GM18867 (cell line): ENCODE data around the gene TGFBR2.

Experiments used
- ATAC-seq: cut with Tn5 transposase; IDR thresholded peaks from one replicate; pipeline ENCODE4 v1.9.1; 2021; ENCODE audit warnings: mild to moderate bottlenecking, moderate library complexity; ENCODE audit not compliant: unreplicated experiment

The TGFBR2 gene

DNA sequence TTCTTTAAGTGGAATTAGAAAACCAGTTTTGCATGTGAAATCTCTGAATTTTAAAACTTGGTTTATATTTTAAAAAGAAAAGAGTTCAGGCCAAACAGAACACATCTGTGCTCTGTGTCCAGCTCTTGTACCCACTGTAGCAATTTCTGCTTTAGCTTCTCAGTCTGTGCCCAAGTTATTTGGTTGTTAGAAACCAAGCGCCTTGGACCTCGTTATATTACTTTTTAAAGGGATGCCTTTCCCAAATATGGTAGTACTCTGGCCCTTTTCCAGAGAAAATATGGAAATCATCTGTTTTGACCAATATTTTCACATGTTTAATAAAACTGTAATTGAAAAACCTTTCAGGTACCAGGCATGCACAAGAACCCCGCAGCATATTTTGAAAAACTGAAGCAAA lies 27.3 kb downstream of the TGFBR2 start:
- no peak for ATAC-seq

DNA sequence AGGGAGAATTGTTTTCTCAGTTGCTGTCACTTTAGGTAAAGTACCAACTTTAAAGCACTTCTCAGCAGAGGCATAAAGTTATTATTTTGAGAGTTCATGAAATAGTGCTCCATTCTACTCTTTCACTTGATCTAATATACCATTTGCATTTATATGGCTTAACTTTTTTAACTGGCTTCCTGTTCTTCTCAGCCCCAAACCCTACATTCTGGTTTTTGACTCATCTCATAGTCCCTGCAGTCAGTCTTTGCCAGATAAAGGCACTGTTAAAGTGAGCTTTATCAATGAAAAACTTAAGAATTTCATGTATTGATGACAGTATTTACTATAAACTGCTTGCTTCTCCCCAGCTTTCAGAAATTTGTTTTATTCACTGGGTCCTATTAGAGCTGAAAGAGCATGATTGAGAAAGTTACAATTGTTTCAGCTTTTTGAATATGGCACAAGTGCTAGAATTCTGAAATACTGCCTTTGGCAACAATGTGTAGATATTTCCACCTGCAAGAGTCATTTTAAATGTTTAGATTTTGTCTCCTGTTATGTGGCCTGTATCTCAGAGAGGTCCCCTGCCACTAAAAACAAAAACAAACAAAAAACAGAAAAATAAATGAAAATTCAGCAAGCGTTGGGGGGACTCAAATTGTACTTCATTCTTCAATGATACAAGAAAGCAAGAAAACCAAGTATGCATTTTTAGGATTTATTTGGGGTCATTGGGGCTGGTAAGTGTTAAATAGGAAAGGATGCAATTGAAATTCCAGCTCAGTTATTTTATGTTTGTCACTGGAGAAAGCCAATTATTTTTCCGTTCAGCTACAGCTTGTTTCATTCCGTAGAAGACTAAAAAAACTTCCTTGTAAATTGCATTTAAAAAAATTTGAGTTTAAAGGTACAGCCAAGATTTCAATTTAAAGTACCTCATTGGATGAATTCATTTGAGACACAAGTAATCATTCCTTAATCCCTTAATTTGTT lies 28.6 kb downstream of the TGFBR2 start:
- ATAC-seq: no peak

DNA sequence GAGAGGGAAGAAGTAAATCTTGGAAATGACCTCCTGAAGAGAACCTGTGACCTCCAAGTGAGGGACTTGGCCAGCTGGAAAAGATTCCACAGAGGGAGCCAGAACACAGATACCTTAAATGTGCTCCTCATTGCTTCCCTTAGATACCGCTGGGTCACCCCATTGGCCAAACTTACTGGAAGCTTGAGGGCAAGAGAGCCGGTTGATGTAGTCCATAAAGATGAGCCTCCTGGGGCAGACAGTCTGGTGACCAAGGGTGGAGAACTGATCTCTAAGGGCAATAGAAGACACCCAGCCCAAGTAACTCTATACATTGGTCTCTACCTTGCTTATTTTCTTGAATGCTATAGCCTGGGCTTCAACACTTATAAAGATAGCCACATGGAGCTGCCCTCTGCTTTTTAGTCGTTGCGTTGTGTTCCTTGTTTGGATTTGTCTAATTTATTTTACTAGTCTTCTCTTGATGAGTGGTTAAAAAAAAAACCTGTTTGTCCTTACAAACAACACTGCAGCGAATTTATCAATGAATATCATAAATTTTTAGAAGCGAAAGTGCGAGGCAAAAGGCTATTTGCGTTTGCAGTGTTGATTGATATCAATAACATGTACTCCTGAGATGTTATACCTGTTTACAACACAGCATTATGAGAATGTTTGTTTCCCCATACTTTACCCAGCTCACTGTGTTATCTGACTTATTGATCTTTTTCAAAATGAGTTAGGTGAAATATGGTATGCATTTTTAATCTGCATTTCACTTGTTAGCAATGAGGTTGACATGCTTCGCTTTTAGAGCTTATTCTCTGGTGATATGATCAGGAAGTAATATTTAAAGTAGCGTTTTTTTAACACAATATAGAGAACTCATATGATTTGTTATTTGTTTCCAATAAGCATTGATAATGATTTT lies 31.2 kb downstream of the TGFBR2 start:
- ATAC-seq: no peak

DNA sequence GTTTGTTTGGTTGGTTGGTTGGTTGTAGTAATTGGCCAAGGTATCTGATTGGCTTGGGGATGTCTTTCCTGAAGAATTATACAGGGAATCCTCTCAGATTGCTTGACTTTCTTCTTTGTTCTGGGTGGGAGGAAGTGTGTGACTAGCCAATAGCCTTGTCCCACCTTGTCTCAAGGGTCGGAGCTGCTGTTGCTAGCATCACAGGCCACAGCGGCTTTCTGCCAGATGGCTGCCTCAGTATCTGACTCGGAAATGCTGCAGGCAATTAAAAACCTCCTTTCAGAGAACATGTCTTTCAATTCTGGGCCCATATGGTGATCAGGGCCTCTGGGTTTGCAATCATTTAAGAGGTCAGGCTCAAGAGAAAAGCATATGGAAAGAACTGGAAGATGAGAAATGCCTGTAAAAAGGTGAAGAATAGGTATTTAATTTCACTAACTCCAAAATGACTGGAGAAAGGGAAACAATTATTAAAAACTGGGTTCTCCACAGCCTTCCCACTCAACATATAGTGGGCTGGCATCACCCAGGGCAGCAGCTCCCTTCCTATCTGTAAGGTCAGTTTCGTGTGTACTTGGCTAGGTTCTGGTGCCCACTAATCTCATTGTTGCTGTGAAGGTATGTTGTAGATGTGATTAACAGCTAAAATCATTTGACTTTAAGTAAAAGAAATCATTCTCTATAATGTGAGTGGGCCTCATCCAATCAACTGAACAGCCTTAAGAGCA lies 32.4 kb downstream of the TGFBR2 start:
- ATAC-seq: no peak

DNA sequence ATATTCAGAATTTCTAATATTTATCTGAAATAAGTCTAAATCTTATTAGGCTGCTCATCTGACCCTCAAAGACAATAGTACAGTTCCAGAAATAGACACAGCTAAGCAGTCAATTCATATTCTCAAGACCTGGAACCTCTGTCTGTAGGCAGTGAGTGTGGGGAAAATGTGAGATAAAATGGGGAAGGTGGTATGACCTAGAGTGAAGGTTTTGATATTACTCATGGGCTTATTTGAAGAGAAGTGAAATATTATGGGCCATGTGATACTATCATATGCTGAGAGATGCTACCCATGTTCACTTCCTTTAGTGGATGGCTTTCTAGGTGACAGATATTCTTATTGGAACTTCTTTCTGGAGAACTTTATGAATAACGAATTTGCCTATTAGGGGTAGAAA lies 33.5 kb downstream of the TGFBR2 start:
- ATAC-seq: peak; percentile 83

DNA sequence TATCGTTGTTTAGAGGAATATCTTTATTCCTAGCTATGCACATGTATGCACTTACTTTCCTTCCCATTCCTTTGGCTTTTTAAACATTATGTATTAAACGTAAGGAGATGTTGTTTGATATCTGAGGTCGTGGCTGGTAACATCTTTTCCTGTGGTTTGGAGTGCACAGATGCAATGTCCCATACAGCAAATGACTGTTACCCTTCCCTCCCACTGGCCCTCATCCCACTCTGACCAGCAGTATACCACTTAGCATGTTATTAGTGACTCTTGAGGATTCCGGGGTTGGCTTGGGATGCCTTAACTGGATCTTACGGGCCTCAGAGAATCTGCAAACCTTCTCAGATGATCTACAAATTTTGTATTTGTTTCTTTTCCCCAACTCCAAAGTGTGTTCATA lies 34.5 kb downstream of the TGFBR2 start:
- no peak for ATAC-seq

DNA sequence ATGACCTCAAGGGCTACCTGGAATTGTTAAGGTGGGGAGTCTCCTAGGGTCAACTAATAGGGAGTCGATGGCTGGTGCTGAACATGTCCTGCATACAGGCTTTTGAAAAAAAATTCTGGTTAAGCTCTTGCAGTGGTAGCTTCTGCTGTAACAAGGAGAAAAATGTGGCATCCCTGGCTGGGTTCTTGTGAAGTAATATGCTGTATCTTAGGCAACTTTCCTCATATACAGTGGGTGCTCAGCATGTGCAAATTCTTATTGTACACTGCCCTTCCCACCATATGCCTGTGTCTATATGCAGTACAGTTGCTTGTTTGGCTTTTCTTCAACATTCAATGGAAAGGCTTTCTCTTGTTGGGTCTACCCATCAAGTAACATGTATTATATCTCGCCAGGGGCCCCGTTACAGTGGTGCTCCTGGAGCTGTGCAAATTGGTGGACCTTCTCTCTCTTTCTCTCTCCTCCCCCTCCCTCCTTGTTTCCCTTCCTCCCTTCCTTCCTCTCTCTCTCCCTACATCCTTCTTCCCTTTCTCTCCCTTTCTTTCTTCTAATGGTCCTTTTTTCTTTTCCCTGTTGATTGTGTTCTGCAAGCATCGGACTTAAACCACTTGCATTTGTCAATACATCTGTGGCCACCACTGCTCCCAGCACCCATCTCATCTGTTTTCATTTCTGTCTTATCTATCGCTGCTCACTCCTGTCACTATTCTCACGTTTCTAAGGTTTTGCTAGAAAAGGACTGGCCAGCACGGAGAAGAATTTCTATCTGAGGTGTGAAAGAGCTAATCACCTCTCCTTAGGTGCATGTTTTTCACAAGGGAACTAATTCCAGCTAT lies 35.2 kb downstream of the TGFBR2 start:
- ATAC-seq: no peak

DNA sequence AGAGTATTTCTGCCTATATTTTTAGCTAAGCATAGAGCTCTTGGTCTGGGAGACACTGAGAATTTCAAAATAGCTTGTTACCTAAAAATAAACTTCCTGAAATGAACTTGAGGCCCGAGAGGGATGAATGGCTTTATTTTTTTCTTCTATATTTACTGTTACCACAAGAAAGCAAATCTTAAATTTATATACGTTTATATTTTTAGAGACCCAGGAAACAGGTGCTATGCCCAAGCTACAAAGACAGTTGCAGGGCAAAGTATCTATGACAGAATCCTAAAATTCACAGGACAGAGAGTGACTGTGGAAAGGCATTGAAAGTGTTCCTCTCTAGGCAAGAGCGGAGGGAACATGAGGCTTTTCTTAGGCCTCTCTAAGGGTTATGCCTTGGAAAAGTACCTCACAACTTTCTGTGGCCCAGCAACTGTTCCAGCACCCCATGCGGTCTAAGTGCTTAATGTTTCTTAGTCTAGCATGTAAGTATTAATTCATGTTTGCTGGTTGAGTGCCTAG lies 36.5 kb downstream of the TGFBR2 start:
- ATAC-seq: no peak

DNA sequence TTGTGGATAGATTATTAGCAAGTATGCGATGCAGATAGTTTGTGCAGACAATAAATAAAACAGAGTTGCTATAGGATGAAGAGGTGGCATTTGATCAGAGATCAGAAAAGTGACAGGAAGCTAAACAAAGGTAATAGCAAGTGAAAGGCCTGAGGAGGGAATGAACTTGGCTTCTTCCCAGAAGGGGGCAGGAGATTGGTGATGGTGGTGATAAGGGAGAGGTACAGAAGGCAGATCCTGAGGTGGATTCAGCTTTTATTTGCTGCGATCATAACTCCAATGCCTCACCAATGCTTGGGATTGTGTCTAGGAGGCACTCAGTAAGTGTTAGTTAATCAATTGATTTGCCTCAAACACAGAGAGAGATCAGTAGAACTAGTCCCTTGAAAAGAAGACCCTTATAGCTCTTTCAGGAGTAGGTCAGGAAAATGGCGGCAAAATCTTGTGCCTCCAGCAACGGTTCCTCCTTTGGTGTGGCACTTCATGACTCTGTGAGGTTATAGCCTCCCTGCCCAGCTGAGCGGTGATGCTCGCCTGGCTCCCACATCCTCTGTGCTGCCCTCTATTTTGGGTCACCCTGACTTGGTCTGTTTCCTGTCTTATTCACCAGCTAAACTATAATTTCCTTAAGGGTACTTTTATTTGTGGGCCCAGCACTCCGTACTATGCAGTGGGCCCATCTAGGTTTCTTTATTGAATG lies 37.5 kb downstream of the TGFBR2 start:
- no peak for ATAC-seq

DNA sequence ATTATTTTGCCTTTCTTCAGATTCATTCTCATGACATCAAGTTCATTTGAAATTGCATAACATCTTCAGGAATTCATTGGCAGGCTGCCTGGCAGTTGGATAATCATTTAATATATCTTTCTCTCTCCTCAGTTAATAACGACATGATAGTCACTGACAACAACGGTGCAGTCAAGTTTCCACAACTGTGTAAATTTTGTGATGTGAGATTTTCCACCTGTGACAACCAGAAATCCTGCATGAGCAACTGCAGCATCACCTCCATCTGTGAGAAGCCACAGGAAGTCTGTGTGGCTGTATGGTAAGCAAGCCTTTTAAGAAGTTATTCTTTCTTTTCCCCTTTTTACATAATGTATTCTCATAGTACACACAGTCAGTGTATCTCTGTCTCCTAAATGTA lies 38.2 kb downstream of the TGFBR2 start:
- ATAC-seq: peak; percentile 67

DNA sequence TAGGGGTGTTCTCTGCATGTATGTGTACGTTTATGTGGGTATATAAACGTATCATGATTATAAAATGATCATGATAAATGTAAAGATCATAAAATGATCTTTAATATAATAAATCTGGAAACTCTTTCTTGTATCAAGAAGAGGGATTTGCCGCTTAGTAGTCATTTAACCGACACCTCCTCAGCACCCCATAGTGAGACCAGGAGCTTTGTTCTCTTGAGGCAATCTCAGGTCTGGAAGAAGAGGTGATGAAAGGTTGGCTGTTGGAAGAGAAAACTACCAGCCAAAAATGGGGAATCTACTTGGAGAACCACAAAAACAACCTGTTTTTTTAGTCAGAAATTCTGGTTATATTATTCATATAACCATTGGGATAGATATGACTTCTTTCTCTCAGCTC lies 38.7 kb downstream of the TGFBR2 start:
- no peak for ATAC-seq

DNA sequence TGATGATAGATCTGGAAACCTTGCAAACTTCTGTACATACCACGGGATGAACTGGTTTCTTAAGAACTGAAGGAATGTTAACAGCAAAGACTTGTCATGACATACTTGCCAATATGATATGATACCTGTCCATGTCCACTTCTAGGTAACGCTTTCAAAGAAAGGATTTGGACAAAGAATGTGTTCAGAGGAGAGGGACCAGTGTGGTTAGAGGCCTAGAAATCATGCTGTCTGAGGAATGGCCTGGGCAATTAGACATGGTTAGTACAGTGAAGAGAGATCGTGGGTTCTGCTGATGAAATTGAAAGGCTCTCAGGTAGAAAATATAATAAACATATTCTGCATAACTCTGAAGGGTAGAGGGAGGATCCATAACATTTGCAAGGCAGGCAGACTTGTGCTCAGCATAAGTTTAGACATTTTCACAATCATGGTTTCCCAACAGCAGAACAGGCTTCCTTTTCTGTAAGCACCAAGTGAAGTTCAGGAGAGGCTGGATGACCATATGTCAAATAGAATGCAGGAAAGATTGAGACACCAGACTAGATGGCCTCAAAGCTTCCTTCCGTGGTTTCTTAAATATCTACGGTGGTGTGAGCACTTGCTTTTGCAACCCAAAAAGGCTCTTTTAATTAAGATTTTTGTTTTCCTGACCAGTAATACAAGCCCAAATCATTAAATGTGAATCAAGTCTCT lies 39.9 kb downstream of the TGFBR2 start:
- ATAC-seq: no peak

DNA sequence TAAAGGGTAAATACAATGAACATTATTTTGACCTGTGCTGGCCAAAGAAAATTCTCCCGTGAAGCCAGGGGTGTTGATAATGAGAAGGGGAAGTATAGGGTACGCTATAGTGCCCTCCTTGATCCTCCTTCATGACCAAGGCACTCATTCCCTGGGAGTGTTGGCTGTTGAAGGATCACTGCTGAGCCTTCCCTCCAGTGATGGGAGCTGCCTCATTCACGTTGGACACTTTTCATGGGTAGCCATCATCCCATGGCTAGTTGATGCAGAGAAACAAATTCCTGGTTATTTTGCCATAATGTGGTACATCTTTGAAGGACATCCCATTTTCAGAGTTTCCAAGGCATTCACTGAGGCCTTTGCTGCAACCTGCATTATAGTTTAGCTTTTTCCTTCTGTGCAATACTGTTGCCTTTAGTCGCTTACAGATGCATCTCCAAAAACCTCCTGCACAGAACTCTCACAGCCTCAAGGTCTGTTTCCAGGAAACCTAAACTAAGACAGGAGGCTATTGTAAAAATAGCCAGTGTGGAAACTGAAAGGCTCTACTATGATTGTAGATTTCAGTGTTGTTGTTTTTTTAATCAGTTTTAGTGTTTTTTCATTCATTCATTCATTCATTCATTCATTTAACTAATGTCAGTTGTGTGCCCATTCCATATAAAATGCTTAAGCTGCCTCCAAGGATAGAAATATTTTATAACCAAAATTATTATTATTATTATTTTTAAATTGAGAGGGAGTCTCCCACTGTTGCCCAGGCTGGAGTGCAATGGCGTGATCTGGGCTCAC lies 40.8 kb downstream of the TGFBR2 start:
- no peak for ATAC-seq

DNA sequence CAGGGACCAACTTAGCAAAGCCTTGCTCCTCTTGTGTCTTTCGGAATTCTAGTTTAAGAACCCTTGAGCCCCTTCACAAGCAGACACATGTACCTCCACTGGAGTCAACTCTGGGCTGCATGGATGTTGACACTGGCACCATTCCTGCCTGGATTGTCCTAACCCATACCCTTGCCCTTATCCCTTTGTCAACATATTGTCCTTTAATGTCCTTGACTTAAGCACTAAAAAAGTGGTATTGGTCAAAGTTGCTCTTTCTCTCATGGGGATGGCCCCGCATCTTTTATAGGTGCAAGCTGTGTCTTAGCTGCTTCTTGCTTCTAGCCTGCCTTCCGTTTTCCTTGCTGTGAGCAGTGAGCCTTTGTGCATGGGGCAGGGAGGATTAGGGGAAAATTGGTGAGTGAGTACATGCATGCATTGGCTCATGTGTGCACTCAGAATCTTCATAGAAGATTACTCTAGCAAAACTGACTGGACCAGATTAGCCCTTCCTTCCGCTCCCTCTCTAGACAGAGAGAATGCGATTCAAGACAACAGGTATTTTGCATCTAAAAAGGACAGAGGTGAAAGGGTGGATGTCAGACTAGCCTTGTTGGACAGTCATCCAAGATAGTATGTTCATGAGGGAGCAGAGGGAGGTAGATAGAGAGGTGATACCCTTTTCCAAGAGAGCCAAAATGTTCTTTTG lies 42.4 kb downstream of the TGFBR2 start:
- ATAC-seq: no peak

DNA sequence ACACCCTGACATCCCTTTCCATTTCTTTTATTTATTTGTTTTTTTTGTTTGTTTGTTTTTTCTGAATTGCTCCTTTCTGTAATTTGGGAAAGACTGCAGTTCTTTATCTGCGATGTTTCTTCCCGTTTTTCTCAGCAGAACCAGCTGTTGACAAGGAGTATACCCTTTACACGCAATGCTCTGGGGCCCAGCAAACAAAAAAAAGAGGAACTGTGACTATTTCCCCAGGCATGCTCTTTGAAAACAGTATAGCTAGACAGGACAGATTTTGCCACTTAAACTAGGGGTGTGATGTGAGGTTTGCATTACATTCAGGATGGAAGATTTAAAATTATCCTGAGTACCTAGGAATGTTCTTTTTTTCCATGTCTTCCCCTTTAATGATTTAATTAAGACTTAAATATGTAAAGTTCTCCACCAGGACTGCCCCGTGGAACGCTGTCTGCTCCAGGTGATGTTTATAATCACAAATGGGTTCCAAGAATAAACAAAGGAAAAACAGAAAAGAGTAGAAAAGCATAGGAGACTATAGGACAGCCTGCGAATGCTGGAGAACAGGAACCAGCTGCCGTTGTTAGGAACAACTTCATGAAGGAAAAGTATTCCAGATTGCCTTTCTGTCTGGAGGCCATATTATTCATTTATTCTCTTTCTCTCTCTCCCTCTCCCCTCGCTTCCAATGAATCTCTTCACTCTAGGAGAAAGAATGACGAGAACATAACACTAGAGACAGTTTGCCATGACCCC lies 43.3 kb downstream of the TGFBR2 start:
- ATAC-seq: peak; percentile 52

DNA sequence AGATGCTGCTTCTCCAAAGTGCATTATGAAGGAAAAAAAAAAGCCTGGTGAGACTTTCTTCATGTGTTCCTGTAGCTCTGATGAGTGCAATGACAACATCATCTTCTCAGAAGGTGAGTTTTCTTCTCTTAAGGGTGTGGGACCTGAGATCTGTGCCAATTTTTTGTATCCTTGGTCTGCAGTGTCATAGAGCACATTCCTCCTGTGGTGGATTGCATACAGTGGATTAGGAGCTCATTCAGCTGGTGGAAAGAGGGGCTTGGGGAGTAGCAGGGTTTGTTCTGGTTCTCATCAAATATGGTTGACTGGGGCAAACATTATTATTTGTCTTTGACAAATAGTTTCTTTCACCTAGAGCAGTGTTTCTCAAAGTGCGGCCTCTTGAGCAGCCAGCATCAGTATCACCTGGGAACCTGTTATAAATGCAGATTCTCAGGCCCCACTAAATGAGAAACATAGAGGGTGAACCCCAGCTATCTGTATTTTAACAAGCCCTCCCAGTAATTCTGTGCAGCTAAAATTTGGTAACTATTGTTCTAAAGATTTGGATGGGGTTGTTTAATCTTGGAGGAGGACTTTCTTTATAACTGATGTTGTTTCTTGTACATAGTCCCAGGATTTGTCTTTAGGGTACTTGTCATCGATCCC lies 44.1 kb downstream of the TGFBR2 start:
- no peak for ATAC-seq
